ENCODE data around the gene SDCBP2. TPM values are rescaled to one million over a fixed set of nuclear protein-coding genes. Genes with fewer than 3 reads are reported as not detected.

SDCBP2 gene
- total RNA-seq, 1 donor from 2014 or later = 10.9 TPM

DNA sequence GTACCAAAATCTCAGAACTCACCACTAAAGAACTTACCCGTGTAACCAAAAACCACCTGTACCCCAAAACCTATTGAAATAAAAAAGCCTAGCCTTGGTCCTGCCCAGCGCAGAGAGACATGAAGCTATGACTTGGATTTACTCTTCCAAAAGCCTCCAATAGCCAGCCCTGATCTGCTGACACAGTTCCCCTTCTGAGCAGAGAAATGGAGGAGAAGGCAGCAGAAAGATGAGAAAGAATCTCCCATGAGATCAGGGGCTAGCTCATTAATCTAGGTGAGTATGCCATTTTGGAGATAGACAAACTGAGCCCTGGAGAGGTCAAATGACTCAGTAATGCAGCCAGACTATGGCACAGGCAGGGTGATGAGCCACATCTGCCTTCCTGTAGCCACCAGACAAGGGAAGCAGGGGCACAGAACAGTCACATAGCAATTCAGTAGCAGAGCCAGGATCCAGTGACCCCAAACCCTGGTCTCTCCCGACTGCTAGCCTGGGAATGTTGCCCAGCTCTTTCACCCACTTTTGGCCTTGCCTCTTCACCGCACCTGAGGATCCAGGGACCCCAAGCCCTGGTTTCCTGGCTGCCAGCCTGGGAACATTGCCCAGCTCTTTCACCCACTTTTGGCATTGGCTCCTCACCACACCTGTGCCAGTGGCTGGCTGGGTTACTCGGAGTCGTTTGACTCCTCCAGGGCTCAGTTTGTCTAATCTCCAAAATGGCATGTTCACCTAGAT lies 7.2 kb upstream of the SDCBP2 start:
- ATAC-seq (no peak), DNase-seq (no peak)
- Histone ChIP-seq H3K27ac (peak overlapping the region; percentile 61), H3K4me1 (peaks cover 30% of the 10 kb centered on the region), H3K4me3 (no peak overlapping the region), H3K9me3 (no peaks in the 10 kb centered on the region), H3K36me3 (peaks cover 5% of the 10 kb centered on the region), H3K27me3 (no peaks in the 10 kb centered on the region)
- TF ChIP-seq, protein P1, sequence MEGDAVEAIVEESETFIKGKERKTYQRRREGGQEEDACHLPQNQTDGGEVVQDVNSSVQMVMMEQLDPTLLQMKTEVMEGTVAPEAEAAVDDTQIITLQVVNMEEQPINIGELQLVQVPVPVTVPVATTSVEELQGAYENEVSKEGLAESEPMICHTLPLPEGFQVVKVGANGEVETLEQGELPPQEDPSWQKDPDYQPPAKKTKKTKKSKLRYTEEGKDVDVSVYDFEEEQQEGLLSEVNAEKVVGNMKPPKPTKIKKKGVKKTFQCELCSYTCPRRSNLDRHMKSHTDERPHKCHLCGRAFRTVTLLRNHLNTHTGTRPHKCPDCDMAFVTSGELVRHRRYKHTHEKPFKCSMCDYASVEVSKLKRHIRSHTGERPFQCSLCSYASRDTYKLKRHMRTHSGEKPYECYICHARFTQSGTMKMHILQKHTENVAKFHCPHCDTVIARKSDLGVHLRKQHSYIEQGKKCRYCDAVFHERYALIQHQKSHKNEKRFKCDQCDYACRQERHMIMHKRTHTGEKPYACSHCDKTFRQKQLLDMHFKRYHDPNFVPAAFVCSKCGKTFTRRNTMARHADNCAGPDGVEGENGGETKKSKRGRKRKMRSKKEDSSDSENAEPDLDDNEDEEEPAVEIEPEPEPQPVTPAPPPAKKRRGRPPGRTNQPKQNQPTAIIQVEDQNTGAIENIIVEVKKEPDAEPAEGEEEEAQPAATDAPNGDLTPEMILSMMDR (IDR thresholded peaks at IDR 0.05) = no peak
- intact Hi-C loops (cut with DNase I) = loop anchor here (10.0 kb wide), 1 partner anchor 59 kb away; the partner anchor contains the start of gene FKBP1A

DNA sequence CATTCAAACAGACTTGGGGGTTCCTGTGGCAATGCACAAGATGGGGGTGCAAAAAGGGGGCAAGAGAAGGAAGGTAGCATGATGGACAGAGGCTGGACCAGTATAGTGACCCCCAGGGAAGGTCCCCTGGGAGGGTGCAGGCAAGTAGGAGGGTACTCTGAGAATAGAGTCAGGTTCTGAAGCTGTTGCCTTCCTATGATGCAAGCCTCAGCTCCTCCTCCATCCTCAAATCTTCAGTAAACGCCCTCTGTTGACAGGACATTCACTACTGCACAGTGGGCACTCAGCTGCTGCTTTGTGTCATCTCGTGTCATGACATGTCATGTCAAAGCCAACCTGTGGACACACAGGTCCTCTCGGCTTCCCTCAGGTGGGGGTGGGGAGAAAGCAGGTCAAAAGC lies 5.8 kb upstream of the SDCBP2 start:
- intact Hi-C loops (cut with DNase I) = loop anchor here (10.0 kb wide), 1 partner anchor 60 kb away; the partner anchor contains the start of gene FKBP1A
- Histone ChIP-seq H3K4me1 (peaks cover 44% of the 10 kb centered on the region), H3K9me3 (no peaks in the 10 kb centered on the region), H3K27me3 (no peaks in the 10 kb centered on the region), H3K36me3 (peaks cover 5% of the 10 kb centered on the region), H3K27ac (no peak overlapping the region), H3K4me3 (no peak overlapping the region)
- no peak for DNase-seq
- TF ChIP-seq, protein P1 (IDR thresholded peaks at IDR 0.05) = no peak
- peak; percentile 2 for ATAC-seq

DNA sequence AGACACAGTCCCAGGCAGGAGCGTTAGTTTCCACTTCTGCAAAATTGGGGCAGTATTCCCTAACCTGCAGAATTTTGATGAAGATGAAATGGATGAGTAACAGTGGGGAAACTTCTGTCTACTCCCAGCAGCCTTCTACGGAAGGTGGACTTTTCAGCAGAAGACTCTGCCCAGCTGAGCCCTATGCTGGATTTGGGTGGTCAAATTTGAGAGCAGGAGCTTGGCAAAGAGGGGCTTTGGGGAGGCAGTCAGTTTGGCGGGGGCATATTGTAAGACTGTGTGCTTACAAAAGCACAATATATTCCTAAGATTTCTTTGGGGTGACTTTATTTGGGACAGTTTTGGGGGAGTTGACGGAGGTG lies 5.4 kb upstream of the SDCBP2 start:
- H3K36me3 ChIP-seq = peaks cover 5% of the 10 kb centered on the region
- TF ChIP-seq, protein P1 (IDR thresholded peaks at IDR 0.05) = no peak

DNA sequence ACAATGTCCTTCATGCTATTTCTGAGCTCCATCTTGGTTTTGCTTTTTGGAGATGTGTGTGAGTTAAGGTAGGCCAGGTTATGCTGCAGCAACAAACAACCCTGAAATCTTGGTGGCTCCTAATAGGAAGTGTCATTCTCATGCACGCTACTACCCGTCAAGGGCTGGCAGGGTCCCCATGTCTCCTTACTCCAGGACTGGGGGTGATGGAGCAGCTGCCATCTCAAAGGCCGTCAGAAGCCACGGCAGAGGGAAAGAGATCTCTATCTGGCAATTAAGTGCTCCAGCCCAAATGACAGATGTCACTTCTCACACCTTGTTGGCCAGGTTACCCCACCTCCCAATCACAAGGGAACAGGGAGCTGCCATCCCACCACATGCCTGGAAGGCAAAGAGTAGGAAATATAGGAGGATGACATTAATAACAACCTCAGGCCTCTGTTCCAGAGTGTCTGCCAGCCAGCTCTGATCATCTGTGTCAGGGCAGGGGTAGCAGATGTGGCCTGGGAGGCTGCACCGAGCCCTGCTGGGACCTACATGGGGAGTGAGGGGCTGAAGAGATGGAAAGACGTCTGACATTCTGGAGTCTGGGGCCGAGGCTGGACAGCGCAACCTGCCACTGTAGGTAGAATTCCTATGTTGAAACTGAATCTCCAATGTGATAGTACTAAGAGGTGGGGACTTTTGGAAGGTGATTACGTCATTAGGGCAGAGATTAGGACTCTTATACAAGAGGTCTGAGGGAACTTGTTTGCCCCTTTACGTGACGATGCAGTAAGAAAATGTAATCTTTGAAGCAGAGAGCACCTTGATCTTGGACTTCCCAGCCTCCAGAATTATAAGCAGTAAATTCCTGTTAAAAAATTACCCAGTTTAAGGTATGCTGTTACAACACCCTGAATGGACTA lies 4.8 kb upstream of the SDCBP2 start:
- TF ChIP-seq, protein P1 (IDR thresholded peaks at IDR 0.05) = no peak
- H3K27ac ChIP-seq = peak overlapping the region; percentile 72
- H3K36me3 ChIP-seq = peaks cover 5% of the 10 kb centered on the region
- H3K4me3 ChIP-seq = no peak overlapping the region
- intact Hi-C loops (cut with DNase I) = loop anchor here (10.0 kb wide), 1 partner anchor 61 kb away; the partner anchor contains the start of gene FKBP1A
- H3K4me1 ChIP-seq = peaks cover 52% of the 10 kb centered on the region
- H3K27me3 ChIP-seq = no peaks in the 10 kb centered on the region
- no peaks in the 10 kb centered on the region for H3K9me3 ChIP-seq
- DNase-seq = no peak
- ATAC-seq = no peak

More for the DNA sequence above, 5.4 kb upstream of the SDCBP2 start:
- H3K27ac ChIP-seq = no peak overlapping the region
- H3K4me1 ChIP-seq = peaks cover 48% of the 10 kb centered on the region
- intact Hi-C loops (cut with DNase I) = loop anchor here (10.0 kb wide), 1 partner anchor 60 kb away; the partner anchor contains the start of gene FKBP1A
- H3K27me3 ChIP-seq = no peaks in the 10 kb centered on the region
- DNase-seq (no peak), ATAC-seq (no peak)
- H3K4me3 ChIP-seq = no peak overlapping the region
- H3K9me3 ChIP-seq = no peaks in the 10 kb centered on the region

DNA sequence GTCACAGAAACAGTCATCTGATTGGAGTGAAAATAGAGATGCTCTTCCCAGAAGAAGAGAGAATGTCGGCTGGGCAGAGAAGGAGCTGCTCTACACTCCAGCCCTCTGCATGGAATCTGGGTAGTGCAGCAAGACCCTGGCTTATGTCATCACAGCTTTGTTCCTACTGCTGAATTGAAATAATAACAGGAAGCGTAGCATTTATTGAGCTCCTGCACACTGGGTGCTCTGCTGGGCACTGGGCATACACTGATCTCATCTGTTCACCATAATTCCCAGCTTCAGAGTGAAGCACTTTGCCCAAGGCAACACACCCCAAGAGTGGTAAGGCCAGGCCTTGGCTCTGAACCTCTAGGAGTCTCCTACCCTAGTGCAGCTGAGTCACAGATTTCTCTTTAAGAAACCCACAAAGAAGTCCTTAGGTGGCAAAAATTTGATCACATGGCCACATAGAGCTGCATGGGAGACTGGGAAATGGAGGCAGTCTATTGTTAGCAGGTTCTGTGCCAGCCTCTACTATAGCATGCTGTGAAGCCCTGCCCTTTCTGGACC lies 3.9 kb upstream of the SDCBP2 start:
- TF ChIP-seq, protein P1 (IDR thresholded peaks at IDR 0.05) = no peak
- H3K36me3 ChIP-seq = peaks cover 5% of the 10 kb centered on the region
- ATAC-seq (peak; percentile 3), DNase-seq (no peak)
- H3K4me3 ChIP-seq = no peak overlapping the region
- no peaks in the 10 kb centered on the region for H3K9me3 ChIP-seq
- intact Hi-C loops (cut with DNase I) = loop anchor here (10.0 kb wide), 1 partner anchor 62 kb away; the partner anchor contains the start of gene FKBP1A
- peak overlapping the region; percentile 72 for H3K27ac ChIP-seq
- H3K4me1 ChIP-seq = peaks cover 53% of the 10 kb centered on the region
- H3K27me3 ChIP-seq = no peaks in the 10 kb centered on the region

All from upper lobe of right lung (tissue), 1 donor.